HTERT RPE-1 (cell line): Measurements from ENCODE around the gene CLDN2.
"Not testable (repeated sequence)": the region's sequence is repeated elsewhere in the genome, so short reads cannot be mapped to it uniquely, and the experiment has no call there.

Experiments
- in situ Hi-C: fragments of 300-500 bp; cut with MboI; formaldehyde crosslinking; loops from 4 replicates; pipeline ENCODE4 v1.14.3; 2020; ENCODE audit warnings: low sequenced_read_pairs

CLDN2 gene, protein sequence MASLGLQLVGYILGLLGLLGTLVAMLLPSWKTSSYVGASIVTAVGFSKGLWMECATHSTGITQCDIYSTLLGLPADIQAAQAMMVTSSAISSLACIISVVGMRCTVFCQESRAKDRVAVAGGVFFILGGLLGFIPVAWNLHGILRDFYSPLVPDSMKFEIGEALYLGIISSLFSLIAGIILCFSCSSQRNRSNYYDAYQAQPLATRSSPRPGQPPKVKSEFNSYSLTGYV

GRCh38 chrX:106919932-106920452 lies at the start of gene CLDN2:
Gene CLDN2 (plus strand): TSS chrX:106920402. CDS start chrX:106928229, 7,827 bp downstream.
- in situ Hi-C loops: no loop called here

GRCh38 chrX:106872796-106873195 lies 47.4 kb upstream of the CLDN2 start:
- in situ Hi-C loops: not testable (repeated sequence)

- in situ Hi-C loops: no loop called here
Measured at GRCh38 chrX:106874075-106874474, 46.1 kb upstream of the CLDN2 start.

DNA sequence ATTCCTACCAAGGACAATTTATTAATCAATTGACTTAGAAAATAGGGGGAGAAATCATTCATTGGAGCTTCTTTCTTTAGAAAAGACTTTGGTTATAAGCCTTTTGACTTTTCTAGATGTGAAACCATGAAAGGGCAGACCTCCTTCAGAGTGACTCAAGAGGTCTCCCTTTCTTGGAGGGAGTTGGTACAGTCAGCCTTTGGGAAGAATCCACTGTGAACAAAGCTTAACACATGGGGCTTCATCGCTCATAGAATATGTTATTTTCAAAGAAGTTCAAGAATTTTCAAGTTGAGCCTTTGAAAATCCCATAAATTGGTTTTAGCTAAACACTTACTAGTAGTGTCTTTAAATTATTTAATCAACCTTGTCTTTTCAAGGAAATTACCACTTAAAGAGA lies 45.1 kb upstream of the CLDN2 start:
- in situ Hi-C loops: no loop called here

DNA sequence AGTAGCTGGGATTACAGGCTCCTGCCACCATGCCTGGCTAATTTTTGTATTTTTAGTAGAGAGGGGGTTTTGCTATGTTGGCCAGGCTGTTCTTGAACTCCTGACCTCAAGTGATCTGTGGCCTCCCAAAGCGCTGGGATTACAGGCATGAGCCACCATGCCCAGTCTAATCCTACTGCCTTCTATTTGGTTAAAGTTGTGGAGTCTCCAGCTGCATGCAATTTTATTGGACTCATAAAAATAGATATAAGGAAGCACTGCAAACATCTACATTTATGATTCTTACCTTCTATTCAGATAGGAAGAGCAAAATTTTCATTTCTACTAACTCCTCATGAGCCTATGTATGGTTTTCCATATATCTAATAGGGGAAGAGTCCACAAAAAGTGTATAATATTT lies 30.7 kb upstream of the CLDN2 start:
- in situ Hi-C loops: no loop called here

GRCh38 chrX:106891762-106892460 lies 28.3 kb upstream of the CLDN2 start:
- in situ Hi-C loops: no loop called here

- in situ Hi-C loops: no loop called here
Measured at GRCh38 chrX:106894392-106894909, 25.8 kb upstream of the CLDN2 start.

DNA sequence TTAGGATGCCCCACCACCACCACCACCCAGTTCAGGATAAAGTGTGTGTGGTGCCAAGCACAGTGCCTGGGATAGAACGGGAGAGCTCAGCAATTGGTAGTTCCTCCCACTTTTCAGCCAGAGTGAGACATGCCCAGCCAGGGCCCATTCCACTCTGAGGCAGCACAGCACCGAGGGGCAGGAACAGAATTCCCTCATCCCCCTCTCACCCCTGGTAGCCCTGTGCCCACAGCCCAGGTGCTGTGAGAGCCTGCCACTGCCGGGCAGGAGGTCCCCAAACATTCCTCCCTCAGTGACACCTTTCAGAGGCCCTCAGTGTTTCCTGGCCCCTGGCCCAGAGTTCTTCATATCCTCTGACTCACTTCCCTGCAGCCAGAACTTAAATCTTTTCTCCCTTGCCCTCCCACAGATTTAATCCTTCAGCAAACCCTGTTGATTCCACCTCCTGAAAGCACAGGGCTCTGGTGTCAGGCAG lies 25.2 kb upstream of the CLDN2 start:
- in situ Hi-C loops: no loop called here

GRCh38 chrX:106897259-106897658 lies 22.9 kb upstream of the CLDN2 start:
- in situ Hi-C loops: no loop called here

GRCh38 chrX:106898462-106898861 lies 21.7 kb upstream of the CLDN2 start:
- in situ Hi-C loops: no loop called here

- in situ Hi-C loops: no loop called here
Measured at GRCh38 chrX:106899276-106899675, 20.9 kb upstream of the CLDN2 start.

DNA sequence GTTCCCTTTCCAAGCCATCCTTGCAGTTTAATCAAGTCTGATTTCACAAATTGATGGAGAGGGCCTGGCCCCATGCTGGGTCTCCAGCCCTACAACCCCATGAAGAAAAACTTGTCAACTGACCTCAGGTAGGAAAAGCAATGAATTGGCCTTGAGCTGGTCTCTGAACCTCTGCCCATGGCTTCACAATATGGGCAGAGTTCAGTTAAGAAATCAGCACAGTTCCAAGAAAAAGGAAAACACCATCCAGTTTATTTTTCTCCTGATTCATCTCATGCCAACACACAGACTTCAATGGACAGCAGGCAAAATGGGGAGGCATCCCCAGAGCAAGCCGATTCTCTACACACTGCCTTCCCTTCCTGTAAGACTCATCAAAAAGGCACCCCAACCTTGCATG lies 20.4 kb upstream of the CLDN2 start:
- in situ Hi-C loops: no loop called here

DNA sequence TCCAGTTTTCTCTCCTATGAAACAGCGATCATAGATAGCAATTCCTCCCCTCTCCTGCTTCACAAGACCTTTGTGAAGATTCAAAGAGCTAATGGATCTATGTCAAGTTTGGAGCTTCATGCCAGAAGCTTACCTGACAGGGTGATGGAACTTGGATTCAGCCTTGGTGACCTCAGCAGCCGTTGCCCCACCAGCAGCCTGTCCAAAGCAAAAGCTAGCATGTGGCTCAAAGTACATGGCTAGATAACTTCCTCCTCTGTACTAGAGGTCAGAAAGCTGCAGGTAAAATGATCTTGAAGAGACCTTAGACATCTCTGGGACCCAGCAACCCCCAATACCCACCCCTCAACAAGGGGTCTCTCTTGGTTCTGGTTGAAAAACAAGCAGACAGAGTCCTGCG lies 18.9 kb upstream of the CLDN2 start:
- in situ Hi-C loops: no loop called here

- in situ Hi-C loops: no loop called here
Measured at GRCh38 chrX:106901781-106902219, 18.4 kb upstream of the CLDN2 start.

GRCh38 chrX:106902684-106903083 lies 17.5 kb upstream of the CLDN2 start:
- in situ Hi-C loops: no loop called here

GRCh38 chrX:106903291-106903824 lies 16.8 kb upstream of the CLDN2 start, which contains the start of gene RIPPLY1:
Gene RIPPLY1 (minus strand): TSS chrX:106903341. CDS start chrX:106903287, 54 bp downstream.
- in situ Hi-C loops: no loop called here

GRCh38 chrX:106903856-106904528 lies 16.2 kb upstream of the CLDN2 start:
- in situ Hi-C loops: no loop called here

- in situ Hi-C loops: no loop called here
Measured at GRCh38 chrX:106905064-106905708, 15.0 kb upstream of the CLDN2 start.

- in situ Hi-C loops: no loop called here
Measured at GRCh38 chrX:106906361-106906760, 13.8 kb upstream of the CLDN2 start.

- in situ Hi-C loops: no loop called here
Measured at GRCh38 chrX:106912864-106913263, 7.3 kb upstream of the CLDN2 start.
